ENCODE data around the gene ADORA1. TPM values are rescaled to one million over a fixed set of nuclear protein-coding genes. Genes with fewer than 3 reads are reported as not detected.

ADORA1 gene
- total and polyA plus RNA-seq, 11 donors, result 0.81 to 17.8 (median 9.5) TPM

GRCh38 chr1:203086992-203087763, 40.3 kb upstream of the ADORA1 start:
- Histone ChIP-seq H3K4me1 (peaks cover 0 to 15% (median 0%) of the 10 kb centered on the region in 12 donors), H3K4me3 (no peak overlapping the region), H3K9me3 (no peaks in the 10 kb centered on the region), H3K27ac (no peak overlapping the region), H3K36me3 (no peaks in the 10 kb centered on the region), H3K27me3 (peaks cover 0 to under 1% (median 0%) of the 10 kb centered on the region in 9 donors)
- TF ChIP-seq POLR2A (IDR thresholded peaks at IDR 0.05) (no peak), CTCF (IDR thresholded peaks at IDR 0.05) (no peak)
- 68 to 78% (median 74%) methylated on average over 11 of the region's 11 CpGs for WGBS, 4 donors
- DNase-seq, result no peak
- peak in 1 of 4 donors; percentile 53 for ATAC-seq
- intact Hi-C loops (cut with DNase I), result no loop called here

- Histone ChIP-seq H3K4me3 (no peak overlapping the region), H3K27me3 (peaks cover 0 to 3% (median 0%) of the 10 kb centered on the region in 9 donors), H3K27ac (no peak overlapping the region), H3K36me3 (no peaks in the 10 kb centered on the region), H3K4me1 (peaks cover 0 to 12% (median 0%) of the 10 kb centered on the region in 12 donors), H3K9me3 (no peaks in the 10 kb centered on the region)
- ATAC-seq, result no peak
- TF ChIP-seq POLR2A (IDR thresholded peaks at IDR 0.05), result no peak
- no peak for TF ChIP-seq CTCF (IDR thresholded peaks at IDR 0.05)
- DNase-seq, result no peak
- WGBS, 4 donors, result 87 to 96% (median 94%) methylated on average over 3 of the region's 3 CpGs
- intact Hi-C loops (cut with DNase I), result no loop called here
Measured at GRCh38 chr1:203088441-203088840, 39.1 kb upstream of the ADORA1 start.

- no peak for TF ChIP-seq CTCF (IDR thresholded peaks at IDR 0.05)
- TF ChIP-seq POLR2A (IDR thresholded peaks at IDR 0.05), result no peak
- peaks cover 0 to 3% (median 0%) of the 10 kb centered on the region in 9 donors for H3K27me3 ChIP-seq
- WGBS, 4 donors, result 90 to 95% (median 90%) methylated on average over 7 of the region's 7 CpGs
- no peak for DNase-seq
- H3K4me1 ChIP-seq, result peaks cover 0 to 5% (median 0%) of the 10 kb centered on the region in 12 donors
- H3K27ac ChIP-seq, result no peak overlapping the region
- H3K4me3 ChIP-seq, result no peak overlapping the region
- intact Hi-C loops (cut with DNase I), result loop anchor here in 1 of 10 donors (1.0 kb wide), 1 partner anchor 12 kb away; no protein-coding TSS in a partner anchor
- H3K9me3 ChIP-seq, result peaks cover 0 to 4% (median 0%) of the 10 kb centered on the region in 12 donors
- H3K36me3 ChIP-seq, result no peaks in the 10 kb centered on the region
- no peak for ATAC-seq
Measured at GRCh38 chr1:203089001-203089650, 38.4 kb upstream of the ADORA1 start.

- 73 to 93% (median 85%) methylated on average over 7 of the region's 7 CpGs for WGBS, 4 donors
- peaks cover 0 to 3% (median 0%) of the 10 kb centered on the region in 9 donors for H3K27me3 ChIP-seq
- H3K4me1 ChIP-seq, result peaks cover 0 to 3% (median 0%) of the 10 kb centered on the region in 12 donors
- no peaks in the 10 kb centered on the region for H3K36me3 ChIP-seq
- intact Hi-C loops (cut with DNase I), result loop anchor here in 1 of 10 donors (1.0 kb wide), 1 partner anchor 12 kb away; no protein-coding TSS in a partner anchor
- no peak for TF ChIP-seq CTCF (IDR thresholded peaks at IDR 0.05)
- TF ChIP-seq POLR2A (IDR thresholded peaks at IDR 0.05), result no peak
- no peak overlapping the region for H3K27ac ChIP-seq
- DNase-seq, result no peak
- H3K4me3 ChIP-seq, result no peak overlapping the region
- ATAC-seq, result no peak
- H3K9me3 ChIP-seq, result peaks cover 0 to 9% (median 2%) of the 10 kb centered on the region in 12 donors
Measured at GRCh38 chr1:203089651-203090045, 37.9 kb upstream of the ADORA1 start.

All from heart left ventricle (tissue), 16 donors.